Measurements from ENCODE around the gene HOMER2. TPM values are rescaled to one million over a fixed set of nuclear protein-coding genes. Genes with fewer than 3 reads are reported as not detected.
A peak's percentile ranks its signal among the peaks of the same experiment; 100 is the strongest.

HOMER2 gene
- total and polyA plus RNA-seq, 2 donors (not counting 1 experiment from before 2014, with no cell fraction given) = 1.1 to 9.9 TPM

DNA sequence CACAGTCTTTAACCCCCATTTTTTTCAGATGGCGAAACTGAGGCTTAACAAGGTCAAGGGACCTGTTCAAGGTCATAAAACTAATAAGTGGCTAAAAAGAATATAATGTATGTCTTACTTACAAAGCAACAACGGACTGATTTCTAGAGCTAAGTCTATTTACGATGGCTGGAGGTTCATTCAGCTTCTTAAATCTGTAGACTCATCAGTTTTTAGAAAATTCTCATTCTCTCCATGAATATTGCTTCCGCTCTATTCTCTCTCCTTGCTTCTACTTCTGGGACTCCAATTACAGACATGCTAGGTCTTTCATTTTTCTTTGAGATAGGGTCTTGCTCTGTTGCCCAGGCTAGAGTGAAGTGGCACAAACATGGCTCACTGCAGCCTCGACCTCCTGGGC is 74.2 kb downstream of the HOMER2 start:
- Histone ChIP-seq H3K27me3 (ENCODE audit: control insufficient read depth, insufficient read depth, low read length) (no peaks in the 10 kb centered on the region), H4K20me1 (ENCODE audit: control insufficient read depth, extremely low read depth, insufficient read depth, low read length) (no peaks in the 10 kb centered on the region), H3K9me3 (ENCODE audit: control insufficient read depth, insufficient read depth, low read depth, low read length) (no peaks in the 10 kb centered on the region), H3K9ac (ENCODE audit: insufficient read depth, low read length) (no peak overlapping the region), H3K4me1 (ENCODE audit: control insufficient read depth, extremely low read depth, insufficient read depth, low read length) (no peaks in the 10 kb centered on the region), H3K4me3 (replicated peaks in 1 of 4; ENCODE audit: control extremely low read depth in 1 of 4, insufficient read depth in 1 of 4, low read depth in 3 of 4, low read length in 4 of 4) (no peak overlapping the region), H3K4me2 (ENCODE audit: extremely low read depth, insufficient read depth, low read length) (no peak overlapping the region), H3K79me2 (ENCODE audit: control insufficient read depth, insufficient read depth, low read length) (no peaks in the 10 kb centered on the region), H2AFZ (ENCODE audit: low read length) (no peak overlapping the region), H3K36me3 (ENCODE audit: control insufficient read depth, insufficient read depth, low read length) (no peaks in the 10 kb centered on the region), H3K27ac (ENCODE audit: insufficient read depth, low read length) (no peak overlapping the region)
- TF ChIP-seq CTCF (conservative IDR thresholded peaks at IDR 0.05 in 1 of 2, IDR thresholded peaks at IDR 0.05 in 1 of 2; ENCODE audit: low read depth in 1 of 2, low read length in 2 of 2) (no peak), EZH2 (IDR thresholded peaks at IDR 0.05; ENCODE audit: low read length, missing control alignments) (no peak)
- no peak for DNase-seq (ENCODE audit: low read depth in 2 of 2)

DNA sequence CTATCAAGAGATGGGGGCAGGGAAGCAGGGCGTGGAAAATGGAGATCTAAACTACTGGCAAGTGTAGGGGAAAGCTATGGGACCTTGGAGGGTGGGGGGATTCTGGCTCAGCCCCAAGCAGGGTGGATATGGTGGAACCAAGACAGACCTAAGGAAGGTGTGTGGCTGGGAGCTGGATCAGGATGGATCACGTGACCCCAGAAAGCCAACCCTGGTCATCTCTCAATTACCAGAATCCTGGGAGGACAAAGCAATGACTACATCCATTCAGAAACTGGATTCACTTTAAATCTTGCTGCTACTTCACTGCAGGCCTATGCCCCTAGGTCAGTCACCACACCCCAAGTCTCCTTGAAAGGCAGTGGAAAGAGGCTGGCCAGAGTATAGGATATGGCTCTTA is 74.7 kb downstream of the HOMER2 start:
- Histone ChIP-seq H3K4me3 (replicated peaks in 1 of 4; ENCODE audit: control extremely low read depth in 1 of 4, insufficient read depth in 1 of 4, low read depth in 3 of 4, low read length in 4 of 4) (no peak overlapping the region), H3K27me3 (ENCODE audit: control insufficient read depth, insufficient read depth, low read length) (no peaks in the 10 kb centered on the region), H3K9me3 (ENCODE audit: control insufficient read depth, insufficient read depth, low read depth, low read length) (no peaks in the 10 kb centered on the region), H3K27ac (ENCODE audit: insufficient read depth, low read length) (no peak overlapping the region), H2AFZ (ENCODE audit: low read length) (no peak overlapping the region), H3K79me2 (ENCODE audit: control insufficient read depth, insufficient read depth, low read length) (no peaks in the 10 kb centered on the region), H3K4me1 (ENCODE audit: control insufficient read depth, extremely low read depth, insufficient read depth, low read length) (no peaks in the 10 kb centered on the region), H4K20me1 (ENCODE audit: control insufficient read depth, extremely low read depth, insufficient read depth, low read length) (no peaks in the 10 kb centered on the region), H3K36me3 (ENCODE audit: control insufficient read depth, insufficient read depth, low read length) (no peaks in the 10 kb centered on the region), H3K4me2 (ENCODE audit: extremely low read depth, insufficient read depth, low read length) (no peak overlapping the region), H3K9ac (ENCODE audit: insufficient read depth, low read length) (no peak overlapping the region)
- DNase-seq (ENCODE audit: low read depth in 2 of 2) = no peak
- TF ChIP-seq EZH2 (IDR thresholded peaks at IDR 0.05; ENCODE audit: low read length, missing control alignments) (no peak), CTCF (conservative IDR thresholded peaks at IDR 0.05 in 1 of 2, IDR thresholded peaks at IDR 0.05 in 1 of 2; ENCODE audit: low read depth in 1 of 2, low read length in 2 of 2) (no peak)

DNA sequence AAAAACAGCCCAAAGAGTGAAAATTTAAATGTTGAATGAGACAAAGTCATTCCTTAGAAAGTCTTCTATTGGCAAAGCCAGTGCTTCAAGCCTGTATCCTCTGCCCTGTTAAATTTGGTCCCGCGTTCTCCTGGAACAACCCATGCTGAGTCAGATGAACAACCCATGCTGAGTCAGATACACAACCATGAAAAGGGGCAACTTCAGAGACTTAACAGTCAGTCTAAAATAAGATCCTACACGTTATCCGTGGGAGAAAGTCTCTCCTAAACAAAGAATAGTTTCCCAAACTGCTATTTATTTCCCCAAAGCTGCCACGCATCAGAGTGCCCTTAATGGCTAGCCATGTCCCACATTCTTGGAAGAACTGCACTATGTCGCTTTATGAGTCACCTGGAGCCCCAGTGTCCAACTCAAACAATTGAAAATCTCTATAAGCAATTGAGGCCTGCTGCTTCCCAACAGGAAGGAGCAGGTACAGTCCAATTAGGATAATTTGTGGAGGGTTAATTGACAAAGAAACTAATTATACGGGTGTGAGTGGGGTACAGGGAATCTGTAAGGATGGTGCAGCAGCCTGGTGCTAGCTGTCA is 77.0 kb downstream of the HOMER2 start:
- Histone ChIP-seq H3K4me2 (ENCODE audit: extremely low read depth, insufficient read depth, low read length) (no peak overlapping the region), H2AFZ (ENCODE audit: low read length) (no peak overlapping the region)

More for the DNA sequence above, 77.0 kb downstream of the HOMER2 start:
- DNase-seq (ENCODE audit: low read depth in 2 of 2) = peak; percentile 45 to 71
- Histone ChIP-seq H3K79me2 (ENCODE audit: control insufficient read depth, insufficient read depth, low read length) (no peaks in the 10 kb centered on the region), H3K27ac (ENCODE audit: insufficient read depth, low read length) (no peak overlapping the region), H3K36me3 (ENCODE audit: control insufficient read depth, insufficient read depth, low read length) (no peaks in the 10 kb centered on the region), H3K9ac (ENCODE audit: insufficient read depth, low read length) (no peak overlapping the region), H3K4me1 (ENCODE audit: control insufficient read depth, extremely low read depth, insufficient read depth, low read length) (no peaks in the 10 kb centered on the region), H3K9me3 (ENCODE audit: control insufficient read depth, insufficient read depth, low read depth, low read length) (no peaks in the 10 kb centered on the region), H3K4me3 (replicated peaks in 1 of 4; ENCODE audit: control extremely low read depth in 1 of 4, insufficient read depth in 1 of 4, low read depth in 3 of 4, low read length in 4 of 4) (no peak overlapping the region), H4K20me1 (ENCODE audit: control insufficient read depth, extremely low read depth, insufficient read depth, low read length) (no peaks in the 10 kb centered on the region), H3K27me3 (ENCODE audit: control insufficient read depth, insufficient read depth, low read length) (no peaks in the 10 kb centered on the region)
- TF ChIP-seq CTCF (conservative IDR thresholded peaks at IDR 0.05 in 1 of 2, IDR thresholded peaks at IDR 0.05 in 1 of 2; ENCODE audit: low read depth in 1 of 2, low read length in 2 of 2) (no peak), EZH2 (IDR thresholded peaks at IDR 0.05; ENCODE audit: low read length, missing control alignments) (no peak)

Data from fibroblast of lung (primary cell).